ENCODE results near the gene PPP2R5D.
A peak's percentile ranks its signal among the peaks of the same experiment; 100 is the strongest.
"Not testable (repeated sequence)": the region's sequence is repeated elsewhere in the genome, so short reads cannot be mapped to it uniquely, and the experiment has no call there.

The PPP2R5D gene

GRCh38 chr6:42996513-42996912 is 12.1 kb downstream of the PPP2R5D start:
- DNase-seq (ENCODE audit: low read depth) = no peak

GRCh38 chr6:42998205-42998604 is 13.8 kb downstream of the PPP2R5D start:
- DNase-seq (ENCODE audit: low read depth) = not testable (repeated sequence)

GRCh38 chr6:43001843-43002242 is 17.5 kb downstream of the PPP2R5D start:
- DNase-seq (ENCODE audit: low read depth) = no peak

- DNase-seq (ENCODE audit: low read depth) = no peak
Measured at GRCh38 chr6:43005844-43006243, 21.5 kb downstream of the PPP2R5D start.

- no peak for DNase-seq (ENCODE audit: low read depth)
Measured at GRCh38 chr6:43006251-43006650, 21.9 kb downstream of the PPP2R5D start.

GRCh38 chr6:43007126-43007525 is 22.8 kb downstream of the PPP2R5D start:
- DNase-seq (ENCODE audit: low read depth) = no peak

GRCh38 chr6:43009124-43009523 is 24.8 kb downstream of the PPP2R5D start:
- DNase-seq (ENCODE audit: low read depth) = no peak

GRCh38 chr6:43011207-43011606 is 26.8 kb downstream of the PPP2R5D start:
- no peak for DNase-seq (ENCODE audit: low read depth)

GRCh38 chr6:43012364-43012763 is 28.0 kb downstream of the PPP2R5D start:
- no peak for DNase-seq (ENCODE audit: low read depth)

- DNase-seq (ENCODE audit: low read depth) = no peak
Measured at GRCh38 chr6:43013097-43013842, 28.9 kb downstream of the PPP2R5D start.

GRCh38 chr6:43013843-43014433 is 29.6 kb downstream of the PPP2R5D start, which contains the start of the genes KLHDC3 and MEA1:
TSS of gene KLHDC3 (plus strand) at chr6:43014249. CDS start at chr6:43017193, 2,944 bp downstream.
TSS of gene MEA1 (minus strand) at chr6:43013946. CDS start at chr6:43013813, 133 bp downstream.
- peak; percentile 95 for DNase-seq (ENCODE audit: low read depth)

- no peak for DNase-seq (ENCODE audit: low read depth)
Measured at GRCh38 chr6:43014434-43014909, 30.1 kb downstream of the PPP2R5D start.

GRCh38 chr6:43016176-43016942 is 32.0 kb downstream of the PPP2R5D start:
- no peak for DNase-seq (ENCODE audit: low read depth)

- DNase-seq (ENCODE audit: low read depth) = no peak
Measured at GRCh38 chr6:43016943-43017334, 32.6 kb downstream of the PPP2R5D start.

GRCh38 chr6:43019152-43019551 is 34.8 kb downstream of the PPP2R5D start:
- DNase-seq (ENCODE audit: low read depth) = no peak

- DNase-seq (ENCODE audit: low read depth) = no peak
Measured at GRCh38 chr6:43020052-43020705, 35.8 kb downstream of the PPP2R5D start.

- DNase-seq (ENCODE audit: low read depth) = no peak
Measured at GRCh38 chr6:43020847-43021246, 36.5 kb downstream of the PPP2R5D start.

GRCh38 chr6:43021270-43022047 is 37.1 kb downstream of the PPP2R5D start, which contains the start of gene RRP36:
TSS of gene RRP36 (plus strand) at chr6:43021623. CDS start at chr6:43021655, 32 bp downstream.
- peak; percentile 42 for DNase-seq (ENCODE audit: low read depth)

GRCh38 chr6:43024436-43024835 is 40.1 kb downstream of the PPP2R5D start:
- no peak for DNase-seq (ENCODE audit: low read depth)

GRCh38 chr6:43026365-43026764 is 42.0 kb downstream of the PPP2R5D start:
- DNase-seq (ENCODE audit: low read depth) = no peak

GRCh38 chr6:43029120-43029519 is 44.8 kb downstream of the PPP2R5D start:
- DNase-seq (ENCODE audit: low read depth) = no peak
